ENCODE measurements around the gene SGPL1. TPM values are rescaled to one million over a fixed set of nuclear protein-coding genes. Genes with fewer than 3 reads are reported as not detected.

Gene SGPL1
- polyA plus RNA-seq, 10 donors: 18.7 to 29.8 (median 22.6) TPM

GRCh38 chr10:70809011-70809611 is 6.6 kb upstream of the SGPL1 start:
- no peak for DNase-seq

- no peak for DNase-seq
These were observed 6.0 kb upstream of the SGPL1 start for GRCh38 chr10:70809726-70810125.

DNA sequence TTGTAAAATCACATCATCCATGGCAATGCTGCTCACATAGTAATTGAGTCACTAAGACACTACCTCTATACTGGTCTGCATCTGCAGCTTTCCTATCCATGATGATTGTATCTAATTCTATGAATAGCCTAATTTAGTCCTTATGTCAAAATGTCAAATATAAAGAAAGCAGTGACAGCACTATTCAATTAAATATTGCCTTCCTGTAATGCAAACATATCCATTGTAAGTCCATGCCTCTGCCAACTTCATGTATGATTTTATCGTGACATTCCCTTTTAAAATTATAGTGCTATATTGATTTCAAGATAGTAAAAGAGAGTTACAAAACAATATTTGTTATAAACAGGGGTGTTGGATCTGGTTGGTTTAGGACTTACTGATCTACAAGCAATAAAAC is 4.8 kb upstream of the SGPL1 start:
- no peak for DNase-seq

DNA sequence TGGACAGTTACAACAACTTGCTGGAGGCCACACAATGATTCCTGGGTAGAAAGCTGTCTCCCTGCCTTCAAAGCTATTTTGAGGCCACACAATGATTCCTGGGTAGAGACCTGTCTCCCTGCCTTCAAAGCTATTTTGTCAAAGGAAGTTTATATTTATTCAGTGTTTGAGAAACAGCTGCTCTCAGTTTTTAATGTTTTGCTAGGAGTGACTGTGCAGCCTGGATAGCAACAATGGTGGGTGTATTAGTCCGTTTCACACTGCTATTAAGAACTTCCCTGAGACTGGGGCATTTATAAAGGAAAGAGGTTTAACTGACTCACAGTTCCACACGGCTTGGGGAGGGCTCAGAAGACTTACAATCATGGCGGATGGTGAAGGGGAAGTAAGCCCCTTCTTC is 3.9 kb upstream of the SGPL1 start:
- no peak for DNase-seq

DNA sequence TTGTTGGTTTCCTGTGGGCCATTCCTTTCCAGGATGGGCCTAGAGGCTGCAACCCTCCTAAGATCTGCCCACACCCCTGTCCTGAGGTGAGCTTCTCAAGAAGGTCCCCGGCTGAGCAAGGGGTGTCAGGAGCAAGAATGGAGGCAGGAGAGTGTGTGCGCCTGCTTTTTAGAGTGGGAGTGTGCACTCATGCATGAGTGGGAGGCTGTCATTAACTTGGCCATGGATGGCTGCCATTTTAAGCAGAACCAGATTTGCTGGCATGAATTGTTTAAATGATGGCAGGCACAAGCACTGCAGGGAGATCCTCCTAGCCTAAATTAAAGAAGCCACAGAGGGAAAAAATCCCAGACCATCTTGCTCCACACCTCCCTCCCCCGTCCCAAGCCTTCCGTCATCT is 2.9 kb upstream of the SGPL1 start:
- DNase-seq: no peak

- no peak for DNase-seq
These were observed 1.6 kb upstream of the SGPL1 start for GRCh38 chr10:70814126-70814525.

- DNase-seq: peak; percentile 81 to 92 (median 85)
These were observed 609 bp downstream of the SGPL1 start for GRCh38 chr10:70816220-70816894.

- no peak for DNase-seq
These were observed 5.4 kb downstream of the SGPL1 start for GRCh38 chr10:70820976-70821750.

DNA sequence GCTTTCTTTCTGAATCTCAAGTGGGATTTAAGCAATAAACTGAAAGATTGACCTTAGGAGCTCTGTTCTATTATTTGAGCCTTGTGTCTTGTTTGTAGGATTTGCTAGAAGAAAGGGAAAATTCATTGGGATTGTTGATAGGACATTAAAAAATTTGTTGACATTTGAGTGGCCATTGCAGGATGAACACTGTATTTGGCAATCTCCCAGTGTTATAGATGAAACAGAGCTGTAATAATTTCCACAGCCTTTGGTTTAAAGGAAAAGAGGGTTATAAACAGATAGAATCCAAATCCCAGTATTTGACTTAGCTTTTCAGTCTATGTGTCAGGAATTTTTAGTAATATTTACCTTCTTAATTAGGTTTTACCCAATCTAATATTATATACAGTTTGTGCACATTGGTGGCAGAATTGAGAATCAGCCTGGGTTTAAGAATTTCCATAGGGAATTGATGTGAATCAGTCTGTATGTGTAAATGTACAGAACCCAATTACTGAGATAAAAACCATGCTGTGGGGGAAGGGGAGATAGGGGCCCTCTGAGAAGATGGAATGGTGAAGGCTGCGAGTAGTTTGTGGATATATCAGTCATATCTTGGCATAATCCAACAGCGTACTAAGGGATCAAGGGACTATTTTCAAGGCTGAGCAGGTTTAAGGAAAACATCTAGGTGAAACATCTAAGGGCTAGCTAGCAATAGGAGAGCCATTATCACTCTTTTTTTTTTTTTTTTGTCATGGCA is 6.5 kb downstream of the SGPL1 start:
- no peak for DNase-seq

- DNase-seq: no peak
These were observed 11.5 kb downstream of the SGPL1 start for GRCh38 chr10:70827086-70827757.

DNA sequence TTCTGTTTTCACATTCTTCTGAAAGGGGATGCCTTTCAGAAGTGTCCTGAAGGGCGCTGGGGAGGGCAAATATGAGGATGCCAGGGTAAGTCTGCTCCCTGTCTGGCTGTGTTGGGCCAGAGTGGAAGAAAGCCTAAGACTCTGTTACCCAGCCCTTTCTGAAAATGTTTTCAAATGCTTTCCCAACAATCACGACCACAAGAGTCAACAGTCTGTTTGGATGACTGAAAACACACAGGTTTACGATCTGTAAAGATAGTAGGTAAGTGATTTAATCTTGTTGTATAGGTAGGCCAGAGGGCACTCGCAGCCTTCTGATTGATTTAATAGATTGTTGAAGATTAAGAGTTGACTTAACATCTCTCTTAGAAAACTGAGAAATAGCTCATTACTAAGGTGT is 13.2 kb downstream of the SGPL1 start:
- DNase-seq: no peak

- peak in 2 of 3 donors; percentile 25 to 51 for DNase-seq
These were observed 13.8 kb downstream of the SGPL1 start for GRCh38 chr10:70829543-70829942.

- DNase-seq: no peak
These were observed 14.4 kb downstream of the SGPL1 start for GRCh38 chr10:70830164-70830563.

GRCh38 chr10:70832221-70832620 is 16.5 kb downstream of the SGPL1 start:
- no peak for DNase-seq

DNA sequence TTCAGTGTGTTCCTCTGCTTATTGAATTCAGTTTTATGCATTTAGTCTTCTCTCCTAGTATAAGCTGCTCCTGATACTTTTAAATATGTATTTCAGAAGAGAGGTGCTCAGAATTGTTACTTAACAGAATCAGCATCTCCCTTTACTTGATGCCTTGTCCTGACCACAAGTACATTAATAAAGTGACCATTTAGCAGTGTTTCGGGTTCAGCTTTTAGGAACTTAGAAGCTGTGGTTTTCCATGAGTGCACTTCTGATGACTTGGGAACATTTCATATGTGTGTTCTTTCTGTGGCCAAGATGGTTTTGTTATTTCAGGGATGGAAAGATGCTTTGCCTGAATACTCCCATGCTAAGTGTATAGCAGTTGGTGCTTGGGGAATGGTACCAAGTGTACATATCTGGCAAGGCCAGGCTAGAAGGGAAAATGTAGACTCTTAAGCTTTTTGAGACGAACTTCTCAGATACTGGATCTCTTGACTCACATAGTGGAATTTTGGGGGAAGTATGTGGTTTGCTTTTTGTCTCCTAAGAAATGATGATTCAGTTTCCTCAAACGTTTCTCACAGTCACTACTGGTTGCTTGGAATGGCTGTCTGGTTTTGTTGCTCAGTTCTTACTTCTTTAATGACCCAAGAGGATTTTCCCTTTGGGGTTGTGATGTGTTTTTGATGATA is 17.2 kb downstream of the SGPL1 start:
- DNase-seq: peak in 2 of 3 donors; percentile 36 to 89

DNA sequence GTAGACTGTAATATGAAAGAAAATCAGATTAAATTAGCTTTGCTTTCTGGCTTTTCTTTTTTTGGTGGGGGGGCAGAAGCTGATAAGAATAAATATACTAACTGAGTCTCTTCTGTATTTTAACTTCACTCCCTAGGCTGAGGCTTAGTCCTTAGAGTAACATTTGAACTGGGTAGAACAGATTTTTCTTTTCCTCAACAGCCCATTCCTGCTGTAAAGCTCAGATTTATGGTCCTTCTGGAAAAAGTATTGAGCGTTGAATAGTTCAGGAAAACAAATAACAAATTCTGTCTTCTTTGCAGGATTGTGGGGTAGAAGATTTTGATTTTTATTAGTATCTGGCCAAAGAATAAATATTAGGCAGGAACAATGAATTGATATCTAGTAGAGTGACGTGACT is 17.9 kb downstream of the SGPL1 start:
- no peak for DNase-seq

DNA sequence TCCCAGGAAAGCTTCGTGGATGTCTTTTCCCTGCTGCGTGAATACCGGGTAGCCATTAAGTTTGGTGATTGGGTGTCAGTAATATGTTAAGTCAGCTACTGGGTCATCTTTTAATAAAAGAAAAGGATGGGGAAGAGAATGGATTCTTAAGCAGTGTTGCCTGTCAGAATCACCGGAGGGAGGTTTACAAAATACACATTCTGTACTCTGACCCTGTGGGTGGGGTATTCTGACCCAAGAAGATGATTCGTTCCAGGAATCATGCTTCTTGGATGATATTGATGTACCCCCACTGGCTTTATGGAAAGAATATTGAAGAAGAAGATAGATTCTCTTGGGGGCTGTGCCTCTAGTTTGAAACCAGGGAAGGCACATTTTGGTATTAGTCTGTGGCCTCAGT is 18.3 kb downstream of the SGPL1 start:
- DNase-seq: no peak

GRCh38 chr10:70834441-70835151 is 18.8 kb downstream of the SGPL1 start:
- no peak for DNase-seq

- no peak for DNase-seq
These were observed 20.6 kb downstream of the SGPL1 start for GRCh38 chr10:70836319-70836718.

GRCh38 chr10:70837660-70838059 is 21.9 kb downstream of the SGPL1 start:
- DNase-seq: no peak

All from muscle of back (tissue), 11 donors.